ENCODE data around the gene UBL3. TPM values are rescaled to one million over a fixed set of nuclear protein-coding genes. Genes with fewer than 3 reads are reported as not detected.

The UBL3 gene, protein sequence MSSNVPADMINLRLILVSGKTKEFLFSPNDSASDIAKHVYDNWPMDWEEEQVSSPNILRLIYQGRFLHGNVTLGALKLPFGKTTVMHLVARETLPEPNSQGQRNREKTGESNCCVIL
- 15.0 and 18.1 TPM in 2 replicates for total RNA-seq

DNA sequence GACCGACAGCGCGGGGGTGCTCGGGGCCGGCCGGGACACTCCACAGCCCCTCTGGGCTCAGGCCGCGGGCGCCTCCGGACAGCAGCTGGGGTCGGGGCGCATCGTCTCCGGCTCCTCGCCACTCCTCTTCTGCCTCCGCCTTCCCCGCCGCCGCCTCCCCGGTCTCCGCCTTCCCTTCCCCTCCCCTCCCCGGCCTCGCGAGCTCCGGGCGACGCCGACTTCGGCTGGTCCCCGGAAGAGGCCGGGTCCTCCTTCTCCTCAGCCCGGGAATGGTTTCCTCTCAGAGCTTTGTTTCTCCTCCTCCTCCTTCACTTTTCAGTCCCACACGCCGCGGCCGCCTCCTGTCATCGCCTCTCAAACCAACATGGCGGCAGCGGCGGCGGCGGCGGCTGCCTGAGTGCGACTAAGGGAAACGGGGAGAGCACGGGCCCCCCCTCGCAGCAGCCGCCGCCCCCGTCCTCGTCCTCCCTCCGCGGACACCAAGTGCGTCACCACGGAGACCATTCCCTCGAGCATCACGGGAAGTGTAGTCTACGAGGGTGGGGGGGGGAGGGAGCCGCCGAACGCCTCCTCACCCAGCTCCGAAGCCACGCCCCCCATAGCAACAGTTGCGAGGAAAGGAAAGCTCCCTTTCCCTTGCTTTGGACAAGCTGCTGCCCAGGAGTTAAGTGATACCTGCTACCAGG is at the start of gene UBL3:
Gene UBL3 (minus strand): TSS at position 405 of the 686 bp plus-strand sequence. CDS start 1,079 bp downstream, outside the sequence.

Data from myometrial cell (primary cell).